NOMO-1 treated with DMSO at 0.1 percent for 48 hours (cell line): ENCODE data around the gene SLC17A2.

ENCODE experiments used
- DNase-seq: peaks from one replicate; lab custom pipeline; 2025; ENCODE audit not compliant: unreplicated experiment; lab: John Stamatoyannopoulos, UW

The SLC17A2 gene

GRCh38 chr6:25930532-25931410 lies at the start of gene SLC17A2:
Gene SLC17A2, minus strand, starts transcription at chr6:25930691. Its CDS starts 4,895 bp downstream, at chr6:25925796.
- no peak for DNase-seq

GRCh38 chr6:25975923-25976560 lies 45.6 kb upstream of the SLC17A2 start:
- no peak for DNase-seq

DNA sequence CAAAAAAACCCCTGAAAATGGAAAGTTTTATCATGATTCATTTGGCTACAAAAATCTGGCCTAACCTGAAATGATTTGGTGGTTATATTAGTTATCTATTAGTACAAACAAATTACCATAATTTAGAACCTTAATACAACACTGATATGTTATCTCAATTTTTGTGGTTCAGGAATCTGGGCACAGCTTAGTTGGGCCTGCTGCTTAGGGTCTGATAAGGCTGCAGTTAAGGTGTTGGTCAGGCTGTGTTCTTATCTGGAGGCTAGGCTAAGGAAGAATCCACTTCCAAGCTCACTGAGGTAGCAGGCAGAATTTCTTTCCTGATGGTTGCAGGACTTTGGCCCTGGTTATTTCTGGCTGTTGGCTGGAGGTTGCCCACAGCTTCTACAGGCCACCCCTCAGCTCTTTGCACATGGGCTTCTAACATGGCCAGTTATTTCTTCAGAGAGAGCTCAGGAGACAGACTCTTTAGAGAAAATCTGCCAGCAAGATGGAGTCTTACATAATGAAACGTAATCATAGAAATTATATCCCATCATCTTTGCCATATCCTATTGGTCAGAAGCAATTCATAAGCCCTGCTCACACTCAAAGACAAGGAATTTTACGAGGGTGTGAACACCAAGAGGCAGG lies 43.5 kb upstream of the SLC17A2 start:
- DNase-seq: no peak

DNA sequence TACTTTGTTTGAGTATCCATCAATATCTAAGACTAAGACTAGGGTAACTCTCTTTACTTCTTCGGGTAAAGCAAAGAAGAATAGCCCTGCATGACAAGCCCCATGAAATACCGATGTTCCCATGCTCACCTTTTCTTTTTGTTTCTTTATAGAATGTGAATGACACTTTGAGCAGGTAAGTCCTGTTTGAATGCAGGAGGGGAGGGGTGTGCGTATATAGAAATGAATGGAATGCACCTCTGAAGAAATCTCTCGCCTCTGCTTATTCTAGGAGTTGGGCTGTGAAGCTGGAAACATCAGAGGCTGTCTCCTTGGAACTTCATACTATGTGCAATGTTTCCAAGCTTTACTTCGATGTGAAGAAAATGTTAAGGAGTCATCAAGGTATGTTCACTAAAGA lies 42.4 kb upstream of the SLC17A2 start:
- no peak for DNase-seq

DNA sequence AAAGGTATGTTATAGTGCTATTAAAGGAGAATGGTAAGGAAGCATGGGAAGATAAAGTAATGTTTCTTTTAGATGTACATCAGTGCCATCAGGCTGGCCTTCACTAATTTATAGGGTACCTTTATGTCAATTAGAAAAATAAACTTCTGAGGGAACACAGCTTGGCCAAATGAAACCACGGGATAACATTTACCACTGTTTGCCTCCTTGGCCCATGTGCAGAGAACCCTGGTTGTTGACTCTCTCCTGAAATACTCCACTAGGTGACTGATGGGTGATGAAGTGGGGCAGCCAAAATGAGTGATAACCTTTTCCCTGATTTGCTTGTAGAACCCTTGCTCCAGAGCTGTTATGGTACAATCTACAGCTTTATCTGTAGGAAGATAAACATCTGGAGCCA lies 41.6 kb upstream of the SLC17A2 start:
- no peak for DNase-seq

- no peak for DNase-seq
Observed at GRCh38 chr6:25971187-25971821, 40.8 kb upstream of the SLC17A2 start.

- no peak for DNase-seq
Observed at GRCh38 chr6:25968769-25969168, 38.3 kb upstream of the SLC17A2 start.

DNA sequence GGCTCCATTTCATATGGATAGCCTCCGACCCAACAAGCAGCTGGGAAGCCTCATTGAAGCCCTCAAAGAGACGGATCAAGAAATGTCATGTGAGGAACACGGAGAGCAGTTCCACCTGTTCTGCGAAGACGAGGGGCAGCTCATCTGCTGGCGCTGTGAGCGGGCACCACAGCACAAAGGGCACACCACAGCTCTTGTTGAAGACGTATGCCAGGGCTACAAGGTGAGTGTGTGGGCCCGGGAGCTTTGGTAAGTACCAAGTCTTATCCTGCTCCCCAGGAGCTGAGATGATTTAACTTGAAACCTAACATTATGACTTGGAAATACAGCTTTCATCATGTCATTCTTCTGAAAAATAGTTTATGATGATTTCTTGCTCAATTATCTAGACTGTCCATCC lies 36.2 kb upstream of the SLC17A2 start:
- no peak for DNase-seq

GRCh38 chr6:25965058-25965457 lies 34.6 kb upstream of the SLC17A2 start:
- DNase-seq: no peak

DNA sequence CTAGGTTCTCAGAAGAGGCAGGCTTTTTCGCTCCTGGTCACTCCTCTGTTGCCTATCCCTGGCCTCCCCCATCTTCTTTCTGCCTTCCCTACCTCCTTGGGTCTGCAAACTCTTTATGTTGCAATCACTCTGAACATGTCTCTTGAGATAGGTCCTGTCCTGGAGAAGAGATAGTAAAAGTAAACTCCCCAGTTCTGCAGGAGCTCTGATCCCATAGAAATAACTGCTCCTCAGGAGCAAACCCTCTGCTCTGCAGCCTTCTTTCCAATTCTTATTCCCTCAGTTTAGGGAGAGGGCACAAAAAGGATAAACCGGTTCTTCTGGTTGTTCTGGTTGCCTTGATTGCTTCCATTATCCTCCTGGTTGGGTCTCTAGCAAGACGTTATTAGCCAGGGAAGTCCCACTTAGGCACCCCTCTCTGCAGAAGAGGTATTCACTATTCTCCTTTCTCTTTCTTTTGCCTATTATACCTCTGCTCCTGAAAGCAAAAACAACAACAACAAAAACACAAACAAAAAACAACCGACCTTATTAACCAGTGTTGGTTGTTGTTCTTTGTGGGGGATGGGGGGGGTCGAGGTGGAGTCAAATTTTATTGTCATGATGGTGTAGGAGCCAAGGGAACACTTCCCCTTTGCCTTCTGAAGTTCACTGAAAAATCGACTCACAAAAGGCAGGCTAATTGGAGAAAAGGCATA lies 33.1 kb upstream of the SLC17A2 start:
- peak; percentile 52 for DNase-seq

DNA sequence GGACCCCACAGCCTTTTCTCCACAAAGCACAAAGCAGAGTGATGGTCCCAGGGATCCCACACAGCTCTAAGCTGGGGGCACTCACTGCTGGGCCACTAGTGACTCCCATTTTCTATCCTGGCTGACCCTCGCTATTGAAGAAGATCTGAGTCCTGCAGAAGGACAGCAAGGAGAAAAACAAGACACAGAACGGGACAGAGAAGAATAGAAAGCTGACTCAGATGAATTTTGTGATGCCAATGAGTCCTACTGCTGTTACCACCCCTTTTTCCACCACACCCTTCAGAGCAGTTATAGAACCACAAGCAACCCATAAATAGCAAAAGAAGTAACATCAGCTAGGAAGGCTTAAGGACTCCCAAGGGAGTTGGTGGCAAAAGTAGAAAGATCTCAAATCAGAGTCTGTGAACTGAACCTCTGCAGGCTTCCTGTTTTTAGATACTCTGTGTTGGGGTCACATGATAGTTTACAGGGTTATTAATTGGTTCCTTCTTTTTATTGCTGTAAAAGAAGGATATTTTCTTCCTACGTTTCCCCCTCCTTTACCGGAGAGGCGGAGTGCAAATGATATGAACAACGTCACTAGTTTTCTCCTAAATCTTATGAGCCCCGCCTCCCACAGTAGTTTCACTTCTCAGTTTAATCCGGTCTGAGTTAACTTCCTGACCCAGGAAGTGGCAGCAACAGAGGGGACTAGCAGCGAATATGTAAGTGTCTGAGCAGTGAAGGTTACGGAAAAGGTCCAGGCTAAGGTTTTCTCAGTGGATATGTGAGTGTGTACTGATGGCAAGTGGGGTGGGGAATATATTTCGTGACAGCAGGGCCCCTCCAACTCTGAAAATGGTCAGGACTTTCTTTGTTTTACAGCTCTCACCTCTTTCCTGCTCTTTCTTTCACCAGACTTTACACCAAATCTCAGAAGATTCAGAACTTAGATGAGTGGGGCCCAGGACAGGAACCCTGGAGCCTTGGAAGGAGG lies 31.9 kb upstream of the SLC17A2 start, which contains the start of gene TRIM38:
Gene TRIM38 (plus strand): TSS at position 654 of the 979 bp plus-strand sequence. CDS start 3,721 bp downstream, outside the sequence.
- DNase-seq: peak; percentile 99

DNA sequence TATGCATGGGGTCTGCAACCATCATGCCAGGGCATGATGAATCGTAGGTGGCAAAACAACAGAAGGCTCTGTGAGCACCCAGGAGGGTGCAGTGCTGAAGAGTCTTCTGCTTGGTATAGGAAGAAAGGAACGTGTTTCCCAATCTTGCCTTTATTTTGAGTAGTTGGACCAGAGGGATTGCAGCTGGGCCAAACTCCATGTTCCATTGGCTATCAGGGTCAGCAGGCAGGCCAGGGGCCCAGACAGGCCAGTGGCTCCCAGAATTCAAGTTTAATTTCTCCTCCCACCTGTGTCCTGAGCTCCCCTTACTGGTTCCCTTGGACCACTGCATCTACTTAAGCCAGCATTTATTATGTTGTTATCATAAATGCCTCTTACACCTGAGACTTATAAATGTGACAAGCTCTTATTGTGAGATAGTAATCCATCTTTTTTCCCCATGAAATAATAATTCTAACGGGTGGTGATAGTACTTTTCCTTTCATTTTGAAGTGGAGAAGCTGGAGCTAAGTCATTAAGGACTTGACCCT lies 31.2 kb upstream of the SLC17A2 start:
- DNase-seq: no peak

GRCh38 chr6:25960734-25961133 lies 30.2 kb upstream of the SLC17A2 start:
- DNase-seq: no peak

DNA sequence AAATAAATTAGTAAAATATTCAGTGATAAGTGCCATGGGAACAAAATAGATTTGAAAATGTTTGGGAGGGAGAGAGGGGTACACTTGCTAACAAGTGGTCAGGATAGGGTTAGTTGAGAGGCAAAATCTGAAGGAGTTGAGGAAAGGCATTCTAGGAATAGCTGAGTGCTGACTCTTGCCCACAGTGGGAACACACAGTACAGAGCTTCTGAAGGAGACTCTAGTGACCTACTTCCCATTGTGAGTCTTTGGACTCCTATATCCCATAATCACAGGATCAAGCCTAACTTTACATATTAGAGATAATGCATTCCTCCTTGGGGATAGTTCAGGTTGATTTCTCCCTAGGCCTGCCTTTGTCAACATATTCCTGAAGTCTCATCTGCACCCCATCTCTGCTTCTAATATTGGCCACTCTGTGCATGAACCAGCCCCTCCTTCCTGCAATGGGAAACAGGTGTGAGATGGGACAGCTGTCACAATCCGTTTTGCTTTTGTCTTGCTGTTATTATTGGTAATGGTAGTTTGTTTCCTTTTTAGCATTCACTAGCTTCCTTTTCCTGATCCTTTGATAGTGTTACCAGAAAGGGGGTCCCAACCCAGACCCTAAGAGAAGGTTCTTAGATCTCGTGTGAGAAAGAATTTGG lies 29.5 kb upstream of the SLC17A2 start:
- no peak for DNase-seq

GRCh38 chr6:25958700-25959162 lies 28.2 kb upstream of the SLC17A2 start:
- DNase-seq: peak; percentile 49

DNA sequence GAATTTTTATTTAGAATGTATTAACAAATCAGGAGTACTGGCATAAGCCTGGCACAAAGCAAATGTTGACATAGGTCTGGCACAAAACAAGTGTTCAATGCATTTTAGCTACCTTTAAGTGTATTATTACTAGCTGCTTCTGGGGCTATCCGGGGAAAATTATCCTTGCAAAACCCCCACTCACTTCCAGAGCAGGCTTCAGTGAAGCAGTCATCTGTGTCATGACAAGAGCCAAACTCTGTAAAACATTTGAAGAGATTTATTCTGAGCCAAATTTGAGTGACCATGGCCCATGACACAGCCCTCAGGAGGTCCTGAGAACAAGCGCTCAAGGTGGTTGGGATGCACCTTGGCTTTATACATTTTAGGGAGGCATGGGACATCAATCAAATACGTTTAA lies 25.7 kb upstream of the SLC17A2 start:
- DNase-seq: no peak

- DNase-seq: no peak
Observed at GRCh38 chr6:25954756-25955155, 24.3 kb upstream of the SLC17A2 start.

DNA sequence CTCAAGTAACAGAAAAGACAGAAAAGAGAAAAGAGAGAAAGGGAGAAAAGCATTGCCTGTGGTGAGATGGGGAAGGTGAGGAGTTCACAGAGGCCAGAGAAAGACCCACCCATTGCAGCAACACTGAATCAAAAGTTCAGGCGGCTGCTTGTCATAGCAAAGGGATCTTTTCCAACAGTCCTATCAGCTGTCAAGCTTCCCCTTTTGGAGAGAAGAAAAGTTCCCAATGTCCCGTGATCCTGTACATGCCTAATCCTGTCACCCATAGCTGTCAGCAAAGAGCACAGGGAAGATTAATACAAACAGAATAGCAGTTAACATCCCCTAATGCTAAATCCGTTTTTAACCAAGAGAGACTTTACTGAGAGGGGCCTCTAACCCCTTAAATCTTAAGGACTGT lies 23.2 kb upstream of the SLC17A2 start:
- DNase-seq: peak; percentile 17

DNA sequence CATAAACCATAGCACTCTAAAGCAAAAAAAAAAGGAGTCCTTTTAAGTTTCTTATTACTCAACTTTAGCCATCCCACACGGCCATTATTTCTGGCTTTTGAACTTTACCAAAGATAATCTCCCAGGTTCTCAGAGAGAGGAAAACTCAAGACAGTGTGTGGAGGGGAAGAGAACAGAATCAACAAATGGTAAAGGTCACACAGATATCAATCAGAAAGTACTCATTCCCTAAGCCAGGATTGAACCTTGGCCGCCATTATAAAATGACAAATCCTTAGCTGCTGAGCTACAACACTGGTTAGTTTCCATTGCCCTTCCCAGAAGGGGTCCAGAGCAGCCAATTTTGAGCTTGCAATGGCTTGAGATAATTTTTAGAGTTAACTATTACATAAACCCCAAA lies 22.0 kb upstream of the SLC17A2 start:
- DNase-seq: no peak
